ENCODE data around the gene IFT122.
"Not testable (repeated sequence)": the region's sequence is repeated elsewhere in the genome, so short reads cannot be mapped to it uniquely, and the experiment has no call there.

The IFT122 gene

DNA sequence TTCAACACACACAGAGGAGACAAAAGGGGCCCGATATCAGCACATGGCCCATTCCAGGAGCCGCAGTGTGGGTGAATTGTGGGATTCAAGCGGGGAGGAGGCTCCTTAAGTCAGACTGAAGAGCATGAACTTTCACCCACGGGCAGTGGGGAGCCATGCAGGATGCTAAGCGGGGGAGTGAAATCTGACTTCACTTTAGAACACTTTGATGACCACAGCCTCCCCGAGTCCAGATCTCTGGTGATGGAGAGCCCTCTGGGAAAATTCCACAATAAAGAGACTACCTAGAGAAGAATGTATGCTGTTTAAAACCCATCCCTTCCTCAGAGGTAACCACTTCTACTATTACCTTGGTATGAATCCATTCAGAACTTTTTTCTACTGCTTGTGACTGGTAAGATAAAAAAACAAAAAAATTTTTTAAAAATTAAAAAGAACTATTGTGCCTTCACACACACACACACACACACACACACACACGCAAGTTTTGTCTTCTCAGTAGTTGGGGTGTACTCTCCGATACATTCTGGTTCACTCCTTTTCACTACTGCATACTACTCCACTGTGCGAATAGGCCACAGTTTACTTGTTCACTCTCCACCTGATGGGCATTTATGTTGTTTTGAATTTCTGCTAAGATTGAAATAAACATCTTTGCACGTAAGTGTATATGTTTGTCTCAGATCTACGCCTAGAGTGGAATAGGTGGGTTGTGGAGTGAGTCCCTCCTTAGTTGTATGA is 100.9 kb downstream of the IFT122 start:
- no peak for DNase-seq (ENCODE audit: low spot score)

DNA sequence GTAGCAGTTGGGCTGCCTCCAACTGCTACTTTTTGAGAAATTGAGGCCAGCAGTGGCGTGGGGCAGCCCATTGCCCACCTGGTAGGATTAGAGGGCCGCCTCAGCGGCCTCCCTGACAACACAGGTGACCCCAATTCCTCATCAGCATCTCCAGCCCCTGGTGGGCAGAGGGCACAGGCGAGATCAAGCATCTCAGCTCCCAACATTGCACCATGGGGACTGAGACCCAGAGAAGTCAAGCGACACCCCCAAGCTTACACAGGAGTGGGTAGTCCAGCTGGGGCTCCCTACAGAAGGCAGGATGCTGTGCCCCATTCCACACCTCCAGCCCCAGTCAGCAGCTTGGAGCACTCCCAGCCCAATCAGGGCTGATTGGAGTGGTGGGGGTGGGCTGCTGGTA is 102.7 kb downstream of the IFT122 start:
- DNase-seq (ENCODE audit: low spot score), result no peak

DNA sequence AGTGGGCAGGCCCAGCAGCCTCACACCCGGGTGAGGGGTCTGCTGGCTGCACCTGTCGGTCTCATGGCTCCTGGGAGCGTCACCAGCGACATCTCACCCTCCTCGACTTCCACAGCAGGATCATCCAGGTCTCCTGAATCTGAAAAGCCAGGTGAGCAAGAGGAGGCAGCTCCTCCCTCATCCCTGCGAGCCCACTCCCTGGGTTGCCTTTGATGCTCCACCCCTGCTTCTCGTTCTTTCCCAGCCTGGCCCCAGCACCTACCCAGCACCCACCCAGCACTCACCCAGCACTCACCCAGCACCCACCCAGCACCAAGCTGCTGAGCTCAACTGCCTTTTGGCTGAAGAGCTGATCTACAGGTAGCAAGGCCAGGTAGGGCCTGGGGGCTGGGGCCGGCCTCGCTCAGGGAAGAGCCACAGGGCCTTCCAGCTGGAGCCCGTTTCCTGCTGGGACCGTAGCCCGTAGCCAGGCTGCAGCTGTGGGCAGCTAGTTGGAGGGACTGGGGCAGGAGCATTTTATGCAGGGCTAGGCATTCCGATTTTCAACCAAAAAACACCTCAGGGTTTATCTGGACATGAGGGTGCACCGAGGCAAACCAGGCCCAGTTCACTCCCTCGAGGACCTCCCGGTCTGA is 103.2 kb downstream of the IFT122 start, which contains the start of gene H1-8:
H1-8 (plus strand) TSS at position 20 of the 635 bp plus-strand sequence; CDS start at position 64, 44 bp downstream.
- DNase-seq (ENCODE audit: low spot score), result no peak

DNA sequence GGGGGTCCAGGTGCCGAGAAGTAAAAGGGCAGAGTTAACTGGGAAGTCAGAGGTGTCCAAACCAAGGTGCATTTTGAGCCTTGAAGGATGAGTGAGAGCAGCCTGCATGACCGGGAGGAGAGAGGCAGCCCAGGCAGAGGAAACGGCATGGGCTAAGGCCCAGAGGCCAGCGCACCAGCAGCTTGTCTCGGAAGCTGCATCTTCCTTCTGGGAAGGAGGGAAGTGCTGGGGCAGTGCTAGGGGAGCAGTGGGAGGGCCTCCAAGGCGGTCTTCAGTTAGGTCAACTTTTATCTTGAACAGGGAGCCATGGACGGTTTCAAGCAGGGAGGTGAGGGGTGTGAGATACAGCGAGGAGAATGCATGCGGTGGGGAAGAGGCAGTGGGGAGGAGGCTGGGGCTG is 104.0 kb downstream of the IFT122 start:
- DNase-seq (ENCODE audit: low spot score), result no peak

- DNase-seq (ENCODE audit: low spot score), result not testable (repeated sequence)
Observed at GRCh38 chr3:129545951-129546350, 105.9 kb downstream of the IFT122 start.

DNA sequence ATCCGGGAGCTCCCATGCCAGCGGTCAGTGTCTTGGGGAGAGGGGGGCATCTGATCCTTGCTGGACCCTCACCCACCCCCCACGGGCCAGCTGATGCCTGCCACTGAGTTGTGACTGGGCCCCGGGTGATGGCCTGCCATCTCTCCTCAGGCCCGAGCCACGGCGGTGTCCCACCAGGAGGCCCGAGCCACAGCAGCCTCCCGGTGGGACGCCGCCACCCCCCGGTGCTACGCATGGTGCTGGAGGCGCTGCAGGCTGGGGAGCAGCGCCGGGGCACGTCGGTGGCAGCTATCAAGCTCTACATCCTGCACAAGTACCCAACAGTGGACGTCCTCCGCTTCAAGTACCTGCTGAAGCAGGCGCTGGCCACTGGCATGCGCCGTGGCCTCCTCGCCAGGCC is 107.2 kb downstream of the IFT122 start:
- DNase-seq (ENCODE audit: low spot score), result no peak

- no peak for DNase-seq (ENCODE audit: low spot score)
Observed at GRCh38 chr3:129548104-129548965, 108.3 kb downstream of the IFT122 start.

DNA sequence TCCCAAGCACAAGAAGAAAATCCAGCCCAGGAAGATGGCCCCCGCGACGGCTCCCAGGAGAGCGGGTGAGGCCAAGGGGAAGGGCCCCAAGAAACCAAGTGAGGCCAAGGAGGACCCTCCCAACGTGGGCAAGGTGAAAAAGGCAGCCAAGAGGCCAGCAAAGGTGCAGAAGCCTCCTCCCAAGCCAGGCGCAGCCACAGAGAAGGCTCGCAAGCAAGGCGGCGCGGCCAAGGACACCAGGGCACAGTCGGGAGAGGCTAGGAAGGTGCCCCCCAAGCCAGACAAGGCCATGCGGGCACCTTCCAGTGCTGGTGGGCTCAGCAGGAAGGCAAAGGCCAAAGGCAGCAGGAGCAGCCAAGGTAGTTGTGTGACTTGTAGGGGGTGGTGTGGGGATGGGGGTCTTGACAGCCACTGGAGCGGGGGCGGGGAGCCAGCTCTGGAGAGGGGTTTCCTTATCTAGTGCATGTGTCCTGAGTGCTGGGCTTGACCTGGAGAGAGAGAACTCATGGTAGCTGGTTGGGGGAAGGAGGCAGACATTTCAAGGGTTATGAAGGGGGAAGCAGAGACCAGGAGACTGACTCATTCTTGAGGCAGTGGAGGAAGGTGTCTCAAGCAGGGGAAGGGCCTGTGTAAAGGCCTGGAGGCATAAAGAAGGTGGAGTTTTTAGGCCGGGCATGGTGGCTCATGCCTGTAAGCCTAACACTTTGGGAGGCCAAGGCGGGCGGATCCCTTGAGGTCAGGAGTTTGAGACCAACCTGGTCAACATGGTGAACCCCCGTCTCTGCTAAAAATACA is 109.2 kb downstream of the IFT122 start:
- DNase-seq (ENCODE audit: low spot score), result no peak

GRCh38 chr3:129549805-129550204 is 109.8 kb downstream of the IFT122 start:
- DNase-seq (ENCODE audit: low spot score), result no peak

DNA sequence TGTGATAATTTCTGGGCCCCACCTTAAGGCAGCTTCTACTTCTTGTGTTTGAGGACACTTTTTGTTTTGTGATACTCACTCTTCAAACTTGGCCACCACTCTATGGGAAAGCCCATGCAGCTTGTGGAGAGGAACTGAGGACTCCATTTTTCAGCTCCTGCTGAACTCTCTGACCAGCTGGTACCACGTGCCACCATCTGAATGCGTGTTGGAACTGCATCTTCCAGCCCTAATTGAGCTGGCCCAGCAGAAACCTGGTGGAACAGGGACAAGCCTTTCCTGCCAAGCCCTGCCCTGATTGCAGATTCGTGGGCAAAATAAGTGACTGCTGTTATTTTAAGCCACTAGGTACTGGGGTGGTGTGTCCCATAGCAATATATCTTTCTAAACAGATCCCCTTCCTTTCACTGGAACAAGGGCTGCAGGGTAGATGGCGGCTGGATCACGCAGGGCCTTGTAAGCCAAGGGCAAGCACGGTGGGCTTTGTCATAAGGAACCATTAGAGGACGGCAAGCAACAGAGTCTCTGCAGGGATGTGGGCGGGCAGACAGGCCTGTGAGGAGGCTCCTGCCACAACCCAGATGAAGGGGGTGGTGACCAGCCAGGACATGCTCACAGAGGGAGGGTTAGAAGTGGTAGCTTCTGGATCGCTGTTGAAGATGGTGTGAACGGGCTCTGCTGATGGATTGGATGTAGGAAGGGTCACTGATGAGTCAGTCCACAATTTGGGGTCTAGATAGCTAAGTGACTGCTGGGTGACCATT is 112.4 kb downstream of the IFT122 start:
- no peak for DNase-seq (ENCODE audit: low spot score)

DNA sequence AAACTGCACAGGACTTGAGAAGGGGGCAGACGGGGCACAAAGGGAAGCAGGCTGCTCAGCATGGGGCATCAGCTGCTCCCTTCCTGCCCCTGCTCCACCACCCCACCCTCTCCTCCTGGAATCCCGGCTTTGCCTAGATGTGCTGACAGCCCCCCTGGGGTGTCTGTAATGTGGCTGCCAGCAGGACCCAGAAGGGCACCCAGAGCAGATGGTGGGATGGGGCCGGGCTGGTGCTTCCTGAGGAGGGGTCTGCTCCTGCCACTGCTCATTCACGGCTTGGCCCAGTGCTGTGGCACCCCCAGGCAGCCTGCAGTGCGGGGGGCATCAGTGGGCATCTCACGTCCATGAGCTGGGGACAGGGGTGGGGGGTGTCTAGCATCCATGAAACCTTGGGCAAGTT is 113.1 kb downstream of the IFT122 start:
- DNase-seq (ENCODE audit: low spot score), result no peak

- no peak for DNase-seq (ENCODE audit: low spot score)
Observed at GRCh38 chr3:129553719-129554118, 113.7 kb downstream of the IFT122 start.

GRCh38 chr3:129554356-129555152 is 114.5 kb downstream of the IFT122 start:
- no peak for DNase-seq (ENCODE audit: low spot score)

DNA sequence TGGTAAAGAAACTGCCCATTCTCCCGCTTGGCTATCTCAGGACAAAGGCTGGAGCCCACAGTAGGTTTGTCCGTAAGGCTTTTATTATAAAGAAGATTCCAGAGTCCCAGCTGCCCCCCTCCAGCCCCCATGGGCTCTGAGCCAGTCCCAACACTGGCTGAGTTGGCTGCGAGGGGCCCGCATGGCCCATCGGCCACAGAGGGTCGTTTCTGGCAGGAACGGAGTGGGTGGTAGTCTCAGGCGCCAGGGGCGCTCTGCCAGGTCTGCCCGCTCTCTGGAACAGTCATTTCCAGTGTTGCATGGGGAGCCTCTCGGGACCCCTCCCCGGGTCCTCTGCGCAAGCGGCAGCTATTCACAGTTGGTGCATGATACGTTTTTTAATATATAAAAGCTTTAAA is 115.1 kb downstream of the IFT122 start:
- no peak for DNase-seq (ENCODE audit: low spot score)

- DNase-seq (ENCODE audit: low spot score), result no peak
Observed at GRCh38 chr3:129555616-129556357, 115.8 kb downstream of the IFT122 start.

DNA sequence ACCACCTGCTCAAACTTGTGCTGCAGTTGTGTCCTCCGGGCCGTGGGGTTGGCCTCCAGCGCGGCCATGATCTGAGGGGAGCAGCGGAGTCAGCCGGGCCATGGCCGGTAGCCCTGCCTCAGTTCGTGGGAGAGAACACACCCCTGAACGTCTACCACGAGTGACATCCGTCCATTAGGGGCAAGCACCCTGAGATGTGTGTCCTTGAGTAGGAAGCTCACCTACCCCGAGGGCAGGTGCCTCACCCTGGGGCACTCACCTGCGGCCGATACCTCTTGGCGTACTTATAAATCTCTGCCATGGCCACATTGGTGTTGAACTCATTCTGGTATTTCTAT is 116.3 kb downstream of the IFT122 start:
- no peak for DNase-seq (ENCODE audit: low spot score)

DNA sequence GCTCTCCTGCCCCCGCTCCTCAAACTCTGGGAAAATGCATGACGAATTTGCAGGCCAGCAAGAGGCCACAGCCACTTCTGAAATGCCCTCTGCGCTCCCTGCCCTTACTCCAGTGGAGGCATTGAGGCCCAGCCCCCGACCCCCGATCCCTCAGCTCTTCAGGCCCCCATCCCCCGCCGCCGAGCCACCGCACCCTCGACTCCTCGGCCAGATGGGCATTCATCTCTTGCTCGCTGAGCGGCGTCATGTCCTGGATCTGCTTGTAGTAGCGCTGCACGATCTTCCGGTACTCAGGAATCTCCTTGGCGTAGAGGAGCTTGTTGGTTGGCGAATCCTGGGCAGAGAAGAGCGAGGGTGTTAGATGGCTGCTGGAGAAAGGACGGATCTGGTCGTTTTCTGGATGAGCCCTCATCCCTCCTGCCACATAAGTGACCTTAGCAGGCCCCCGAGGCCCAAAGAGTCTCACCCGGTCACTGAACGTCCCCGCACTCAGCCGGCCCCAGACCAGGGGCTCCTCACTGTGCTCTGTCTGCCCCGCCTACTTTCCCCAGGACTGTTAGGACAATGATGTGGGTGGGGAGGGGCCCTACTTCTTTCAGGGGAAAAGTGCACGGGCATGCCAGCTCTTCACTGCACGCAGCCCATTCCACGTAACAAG is 117.0 kb downstream of the IFT122 start:
- no peak for DNase-seq (ENCODE audit: low spot score)

GRCh38 chr3:129557548-129557894 is 117.5 kb downstream of the IFT122 start:
- DNase-seq (ENCODE audit: low spot score), result no peak

DNA sequence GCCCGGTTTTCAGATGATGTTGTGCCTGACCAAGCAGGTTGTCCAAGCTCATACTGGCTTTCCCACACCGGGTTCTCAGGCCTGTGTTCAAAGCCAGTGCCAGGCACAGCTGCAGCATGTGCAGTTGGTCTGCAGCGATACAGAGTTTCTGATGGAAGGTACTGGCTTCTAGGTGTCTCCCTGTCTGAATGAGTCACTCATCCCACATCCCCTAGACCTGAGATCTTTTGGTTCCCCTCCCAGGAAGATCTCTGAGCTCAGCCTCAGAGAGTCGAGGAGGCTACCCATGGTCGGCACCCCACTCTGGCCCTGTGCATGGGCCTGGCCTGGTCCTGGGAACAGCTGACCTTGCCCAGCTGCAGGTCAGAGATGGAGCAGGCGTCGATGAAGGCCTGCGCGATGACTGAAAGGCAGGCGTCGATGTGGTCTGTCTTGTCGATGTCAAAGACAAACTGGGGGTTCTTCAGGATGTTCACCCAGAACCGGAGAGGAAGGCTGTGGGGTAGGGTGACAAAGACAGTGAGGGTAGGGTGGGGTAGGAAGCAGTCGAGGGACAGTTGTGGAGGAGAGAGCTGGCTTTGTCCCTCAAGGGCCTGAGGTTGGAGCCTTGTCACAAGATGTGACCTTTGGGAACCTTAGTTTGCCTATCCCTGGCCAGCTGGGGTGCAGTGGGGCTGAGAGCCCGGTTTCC is 118.2 kb downstream of the IFT122 start:
- DNase-seq (ENCODE audit: low spot score), result no peak
